Smooth muscle cell of the coronary artery (primary cell): ENCODE data around the gene E2F7. TPM values are rescaled to one million over a fixed set of nuclear protein-coding genes. Genes with fewer than 3 reads are reported as not detected.

ENCODE experiments used
- total RNA-seq: library from RNA; depleted of rRNA; stranded (reverse); fragments of >200 nt; gene quantifications from 2 replicates; pipeline ENCODE4 v1.2.3, GENCODE V29; 2014; ENCODE audit warnings: low replicate concordance

The E2F7 gene, protein sequence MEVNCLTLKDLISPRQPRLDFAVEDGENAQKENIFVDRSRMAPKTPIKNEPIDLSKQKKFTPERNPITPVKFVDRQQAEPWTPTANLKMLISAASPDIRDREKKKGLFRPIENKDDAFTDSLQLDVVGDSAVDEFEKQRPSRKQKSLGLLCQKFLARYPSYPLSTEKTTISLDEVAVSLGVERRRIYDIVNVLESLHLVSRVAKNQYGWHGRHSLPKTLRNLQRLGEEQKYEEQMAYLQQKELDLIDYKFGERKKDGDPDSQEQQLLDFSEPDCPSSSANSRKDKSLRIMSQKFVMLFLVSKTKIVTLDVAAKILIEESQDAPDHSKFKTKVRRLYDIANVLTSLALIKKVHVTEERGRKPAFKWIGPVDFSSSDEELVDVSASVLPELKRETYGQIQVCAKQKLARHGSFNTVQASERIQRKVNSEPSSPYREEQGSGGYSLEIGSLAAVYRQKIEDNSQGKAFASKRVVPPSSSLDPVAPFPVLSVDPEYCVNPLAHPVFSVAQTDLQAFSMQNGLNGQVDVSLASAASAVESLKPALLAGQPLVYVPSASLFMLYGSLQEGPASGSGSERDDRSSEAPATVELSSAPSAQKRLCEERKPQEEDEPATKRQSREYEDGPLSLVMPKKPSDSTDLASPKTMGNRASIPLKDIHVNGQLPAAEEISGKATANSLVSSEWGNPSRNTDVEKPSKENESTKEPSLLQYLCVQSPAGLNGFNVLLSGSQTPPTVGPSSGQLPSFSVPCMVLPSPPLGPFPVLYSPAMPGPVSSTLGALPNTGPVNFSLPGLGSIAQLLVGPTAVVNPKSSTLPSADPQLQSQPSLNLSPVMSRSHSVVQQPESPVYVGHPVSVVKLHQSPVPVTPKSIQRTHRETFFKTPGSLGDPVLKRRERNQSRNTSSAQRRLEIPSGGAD
- 3.0 and 26.4 TPM in 2 replicates for total RNA-seq

DNA sequence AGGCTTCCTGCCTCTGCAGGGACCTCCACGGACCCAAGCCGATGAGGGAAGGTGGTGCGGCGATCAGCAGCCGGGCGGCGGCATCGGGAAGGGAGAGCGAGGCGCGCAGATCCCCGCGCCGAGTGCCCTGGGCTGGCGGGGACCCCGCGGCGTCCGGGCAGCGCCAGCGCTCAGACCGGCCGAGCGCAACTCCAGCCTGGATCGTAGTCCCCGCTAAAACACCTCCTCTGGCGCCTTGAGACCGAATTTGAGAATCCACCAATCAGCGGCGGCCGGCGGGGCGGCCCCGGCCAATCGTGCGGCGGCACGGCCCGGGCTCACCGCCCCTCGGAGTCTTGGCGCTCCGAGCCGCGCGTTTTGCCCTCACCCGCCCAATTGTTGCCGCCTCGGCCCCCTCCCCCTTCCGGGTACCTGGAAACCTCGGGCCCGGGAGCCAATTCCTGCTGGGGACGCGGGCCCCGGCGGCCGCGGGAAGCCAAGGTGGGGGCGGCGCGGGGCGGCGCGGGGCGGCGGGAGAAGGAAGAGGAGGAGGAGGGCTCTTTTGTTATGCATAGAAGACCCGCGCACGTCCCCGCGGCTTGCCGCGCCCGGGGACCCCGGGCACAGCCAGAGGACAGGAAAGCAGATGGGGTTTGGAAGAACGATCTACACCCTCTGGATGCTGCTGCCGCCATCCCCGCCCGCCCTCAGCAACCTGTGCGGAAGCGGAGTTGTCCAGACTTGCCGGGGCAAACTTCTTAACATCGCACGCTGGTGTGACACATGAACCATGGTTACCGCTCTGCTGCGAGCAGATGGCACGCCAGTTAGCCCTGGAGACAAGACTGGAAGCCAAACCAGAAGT is at the start of gene E2F7:
TSS of gene E2F7 (minus strand) at position 209 of the 844 bp plus-strand sequence. CDS start 934 bp downstream, outside the sequence.

Other genes with a start within 250 kb of the E2F7 start
- gene CSRP2, start 186.6 kb downstream of the E2F7 start, total RNA-seq = 13.5 and 29.0 TPM in 2 replicates